Muscle layer of duodenum (tissue), 2 donors: Measurements from ENCODE around the gene OXCT2.
"Not testable (repeated sequence)": the region's sequence is repeated elsewhere in the genome, so short reads cannot be mapped to it uniquely, and the experiment has no call there.

Source experiments
- H3K27ac ChIP-seq: one replicate; pipeline ENCODE4 v1.7.0; 2013; ENCODE audit warnings: mild to moderate bottlenecking, low read length
- H3K27me3 ChIP-seq: one replicate; pipeline ENCODE4 v1.7.0; 2013; ENCODE audit warnings: low read depth, mild to moderate bottlenecking, control low read depth, low read length
- H3K36me3 ChIP-seq, 2 donors: one replicate each; pipeline ENCODE4 v1.7.0; 2013; ENCODE audit warnings: low read length in 2 of 2, control low read depth in 1 of 2, mild to moderate bottlenecking in 1 of 2; ENCODE audit not compliant: insufficient read depth in 2 of 2, control insufficient read depth in 1 of 2
- H3K4me1 ChIP-seq, 2 donors: one replicate each; pipeline ENCODE4 v1.7.0; 2013; ENCODE audit warnings: low read length in 2 of 2, mild to moderate bottlenecking in 2 of 2, control low read depth in 1 of 2, moderate library complexity in 1 of 2; ENCODE audit not compliant: insufficient read depth in 2 of 2, control insufficient read depth in 1 of 2
- H3K4me3 ChIP-seq, 2 donors: one replicate each; pipeline ENCODE4 v1.7.0; 2013; ENCODE audit warnings: low read length in 2 of 2, low read depth in 1 of 2, mild to moderate bottlenecking in 1 of 2
- H3K9me3 ChIP-seq, 2 donors: one replicate each; pipeline ENCODE4 v1.7.0; 2013; ENCODE audit warnings: low read length in 2 of 2, control low read depth in 1 of 2, mild to moderate bottlenecking in 1 of 2; ENCODE audit not compliant: control insufficient read depth in 1 of 2
- donor health status: healthy.

OXCT2 gene

DNA sequence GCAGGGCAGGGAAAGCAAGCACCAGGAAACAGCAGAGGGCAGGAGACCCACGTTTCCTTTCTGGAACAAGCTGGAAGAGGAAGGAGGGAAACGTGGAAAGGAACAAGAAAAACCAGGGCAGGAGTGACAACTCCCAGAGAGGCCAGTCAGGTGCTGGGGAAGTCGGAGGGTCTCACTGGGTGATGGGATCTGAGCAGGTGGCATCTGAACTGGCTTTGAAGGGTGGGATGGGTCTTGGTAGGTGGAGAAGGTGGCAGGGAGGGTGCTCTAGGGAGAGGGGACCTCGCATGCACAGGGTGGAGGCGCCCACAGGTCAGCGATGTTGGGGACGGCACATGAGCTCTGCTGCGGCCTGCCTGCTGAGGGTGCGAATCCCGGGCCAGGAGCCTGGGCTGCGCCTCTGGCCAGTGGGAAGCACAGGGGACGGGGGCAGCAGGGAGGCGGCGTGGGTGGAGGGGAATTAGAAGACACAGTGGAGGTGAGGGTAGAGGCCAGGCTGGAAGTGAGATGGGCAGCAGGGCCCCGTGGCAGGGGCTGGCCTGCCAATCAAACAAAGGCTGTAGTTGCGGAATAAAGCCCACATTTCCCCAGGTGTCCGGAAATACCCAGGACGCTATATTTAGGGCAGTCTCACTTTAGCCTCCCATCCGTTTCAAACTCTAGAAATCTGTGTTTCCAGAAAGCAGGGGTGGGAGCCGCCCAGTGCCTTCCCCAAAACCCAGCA is 4.7 kb upstream of the OXCT2 start:
- not testable (repeated sequence) for H3K9me3 ChIP-seq, H3K27ac ChIP-seq, H3K4me3 ChIP-seq, H3K27me3 ChIP-seq, H3K4me1 ChIP-seq, H3K36me3 ChIP-seq

DNA sequence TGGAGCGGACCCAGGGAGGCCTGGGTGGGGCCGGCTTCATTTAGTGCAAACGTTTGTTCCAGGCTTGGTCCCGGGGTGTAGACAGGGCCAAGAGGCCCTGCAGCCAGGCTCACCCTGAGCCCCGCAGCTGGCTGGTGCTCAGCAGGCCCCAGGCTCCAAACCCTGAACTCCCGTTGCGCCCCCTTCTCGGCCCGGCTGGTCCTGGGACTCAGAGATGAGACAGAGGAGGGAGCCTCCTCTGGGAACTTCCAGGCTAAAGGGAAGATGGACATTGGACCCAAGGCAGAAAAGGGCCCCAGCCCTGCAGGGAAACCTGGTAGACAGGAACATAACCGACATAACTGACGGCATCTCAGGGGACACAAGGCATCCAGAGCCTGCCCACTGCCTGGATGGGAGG is 4.0 kb upstream of the OXCT2 start:
- not testable (repeated sequence) for H3K4me1 ChIP-seq, H3K9me3 ChIP-seq, H3K27me3 ChIP-seq, H3K4me3 ChIP-seq, H3K36me3 ChIP-seq, H3K27ac ChIP-seq

DNA sequence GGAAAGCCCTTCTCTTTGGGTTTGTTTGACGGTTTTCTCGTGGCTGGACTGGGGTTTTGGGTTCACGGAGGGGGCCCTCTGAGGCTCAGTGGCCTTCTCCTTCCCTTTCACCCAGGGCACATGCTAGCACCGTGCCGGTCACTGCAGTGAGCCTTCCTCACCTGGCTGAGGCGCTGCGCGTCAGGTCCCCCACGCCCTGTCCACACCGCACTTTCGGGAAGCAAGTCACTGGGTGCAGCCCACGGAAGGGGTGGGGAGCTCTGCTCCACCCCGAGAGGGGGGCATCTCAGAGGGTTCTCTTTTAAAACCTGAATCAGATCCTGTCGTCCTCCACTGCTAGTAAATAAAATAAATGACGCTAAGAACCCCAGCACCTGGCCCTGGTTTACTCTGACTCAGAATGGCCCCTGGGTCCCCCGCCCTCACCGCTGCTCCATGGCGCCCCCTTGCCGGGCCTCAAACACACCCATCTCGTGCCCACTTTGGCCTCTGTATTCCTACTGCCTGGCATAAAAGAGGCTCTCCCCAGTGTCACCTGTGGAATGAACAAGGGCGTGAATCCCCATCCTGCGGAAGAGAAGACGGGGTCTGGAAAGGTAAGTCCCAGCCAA is 2.3 kb upstream of the OXCT2 start:
- not testable (repeated sequence) for H3K36me3 ChIP-seq, H3K4me3 ChIP-seq, H3K27ac ChIP-seq, H3K4me1 ChIP-seq, H3K27me3 ChIP-seq, H3K9me3 ChIP-seq

DNA sequence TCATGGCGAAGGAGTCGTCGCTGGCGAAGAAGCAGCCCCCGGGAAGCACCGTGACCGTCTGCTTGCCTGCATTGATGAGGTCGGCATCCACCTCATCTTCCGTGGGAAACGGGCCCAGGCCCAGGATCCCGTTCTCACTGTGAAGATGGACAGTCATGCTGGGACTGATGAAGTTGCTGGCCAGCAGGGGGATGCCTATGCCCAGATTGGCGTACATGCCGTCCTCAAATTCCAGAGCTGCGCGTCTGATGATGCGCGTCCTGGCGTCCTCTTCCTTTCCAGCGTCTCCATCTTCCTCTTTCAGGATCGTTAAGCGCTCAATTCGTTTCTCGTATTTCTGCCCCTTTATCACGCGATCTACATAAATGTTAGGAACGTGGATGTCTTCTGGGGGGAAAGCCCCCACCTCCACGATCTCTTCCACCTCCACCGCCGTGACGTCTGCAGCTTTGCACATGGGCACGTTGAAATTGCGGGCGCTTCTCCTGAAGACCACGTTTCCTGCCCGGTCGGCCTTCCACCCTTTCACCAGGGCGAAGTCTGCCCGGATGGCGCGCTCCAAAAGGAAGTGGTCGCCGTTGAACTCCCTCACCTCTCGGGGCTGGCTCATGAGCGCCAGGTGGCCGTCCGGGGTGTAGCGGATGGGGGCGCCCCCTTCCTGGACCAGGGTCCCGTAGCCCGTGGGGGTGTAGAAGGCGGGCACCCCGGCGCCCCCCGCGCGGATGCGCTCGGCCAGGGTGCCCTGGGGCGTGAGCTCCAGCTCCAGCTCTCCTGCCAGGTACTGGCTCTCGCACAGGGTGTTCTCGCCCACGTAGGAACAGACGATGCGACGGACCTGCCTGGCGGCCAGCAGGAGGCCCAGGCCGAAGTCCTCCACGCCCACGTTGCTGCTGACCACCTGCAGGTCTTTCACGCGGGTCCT is 787 bp downstream of the OXCT2 start:
- peak overlapping the region in 1 of 2 donors; percentile 19 for H3K4me3 ChIP-seq
- not testable (repeated sequence) for H3K27me3 ChIP-seq, H3K27ac ChIP-seq, H3K4me1 ChIP-seq, H3K9me3 ChIP-seq, H3K36me3 ChIP-seq

DNA sequence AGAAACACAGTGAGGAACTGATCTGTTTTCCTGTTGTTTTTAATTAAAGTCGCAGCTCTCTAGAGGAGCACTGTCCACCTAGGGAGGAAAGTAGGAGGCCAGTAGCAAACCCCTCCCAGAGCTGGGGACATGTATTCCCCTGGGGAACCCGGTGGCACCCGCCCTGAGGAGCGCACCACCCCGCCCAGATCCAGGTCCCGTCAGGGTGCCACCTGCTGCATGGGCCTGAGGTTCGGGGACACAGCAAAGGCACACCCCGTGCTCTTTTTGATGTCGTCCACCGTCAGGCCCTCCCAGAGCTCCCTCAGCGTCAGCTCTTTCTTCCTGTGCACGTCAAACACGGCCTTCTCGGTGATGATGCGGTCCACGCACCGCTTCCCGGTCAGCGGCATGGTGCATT is 1.6 kb downstream of the OXCT2 start:
- H3K27me3 ChIP-seq, H3K4me3 ChIP-seq, H3K27ac ChIP-seq, H3K9me3 ChIP-seq, H3K4me1 ChIP-seq, H3K36me3 ChIP-seq: not testable (repeated sequence)

DNA sequence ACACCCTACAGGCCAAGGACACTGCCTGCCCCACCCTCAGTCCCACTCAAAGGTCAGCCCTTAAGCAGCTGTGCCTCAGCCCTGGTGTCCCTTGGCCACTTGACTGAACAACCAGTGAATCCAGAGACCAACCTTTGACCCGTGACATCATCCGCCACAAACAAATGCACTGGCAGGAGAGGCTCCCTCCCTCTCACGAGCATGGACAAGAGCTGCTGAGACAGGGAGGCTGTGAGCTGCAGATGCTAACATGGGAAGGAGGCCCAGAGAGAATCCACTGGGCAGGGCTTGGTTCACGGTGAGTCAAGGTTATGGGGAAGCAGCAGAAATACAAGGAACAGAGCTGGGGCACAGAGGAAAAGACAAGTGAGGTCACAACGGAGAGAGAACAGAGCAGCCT is 4.7 kb downstream of the OXCT2 start:
- not testable (repeated sequence) for H3K4me1 ChIP-seq, H3K27me3 ChIP-seq, H3K36me3 ChIP-seq

DNA sequence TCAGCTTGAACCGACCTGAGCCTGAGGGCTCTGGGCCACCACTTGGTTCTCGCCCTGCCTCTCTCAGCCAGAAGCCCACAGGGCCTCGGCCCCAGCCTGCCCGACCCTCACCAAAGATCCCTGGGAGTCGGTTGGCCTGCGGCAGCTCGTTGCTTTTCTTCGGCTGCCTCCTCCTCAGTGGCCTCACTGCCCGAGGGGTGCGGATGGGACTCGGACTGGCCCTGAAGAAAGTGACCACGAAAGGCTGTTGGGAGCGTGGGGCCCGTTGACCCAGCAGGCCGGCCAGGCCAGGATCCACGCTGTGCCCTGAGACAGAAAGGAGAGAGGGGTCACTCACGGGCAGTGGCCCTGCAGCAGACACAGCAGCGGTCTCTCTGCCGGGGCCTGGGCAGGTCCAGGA is 6.6 kb downstream of the OXCT2 start:
- H3K9me3 ChIP-seq, H3K27ac ChIP-seq, H3K27me3 ChIP-seq, H3K4me1 ChIP-seq, H3K36me3 ChIP-seq, H3K4me3 ChIP-seq: not testable (repeated sequence)

More for the DNA sequence above, 4.7 kb downstream of the OXCT2 start:
- not testable (repeated sequence) for H3K27ac ChIP-seq, H3K4me3 ChIP-seq, H3K9me3 ChIP-seq

DNA sequence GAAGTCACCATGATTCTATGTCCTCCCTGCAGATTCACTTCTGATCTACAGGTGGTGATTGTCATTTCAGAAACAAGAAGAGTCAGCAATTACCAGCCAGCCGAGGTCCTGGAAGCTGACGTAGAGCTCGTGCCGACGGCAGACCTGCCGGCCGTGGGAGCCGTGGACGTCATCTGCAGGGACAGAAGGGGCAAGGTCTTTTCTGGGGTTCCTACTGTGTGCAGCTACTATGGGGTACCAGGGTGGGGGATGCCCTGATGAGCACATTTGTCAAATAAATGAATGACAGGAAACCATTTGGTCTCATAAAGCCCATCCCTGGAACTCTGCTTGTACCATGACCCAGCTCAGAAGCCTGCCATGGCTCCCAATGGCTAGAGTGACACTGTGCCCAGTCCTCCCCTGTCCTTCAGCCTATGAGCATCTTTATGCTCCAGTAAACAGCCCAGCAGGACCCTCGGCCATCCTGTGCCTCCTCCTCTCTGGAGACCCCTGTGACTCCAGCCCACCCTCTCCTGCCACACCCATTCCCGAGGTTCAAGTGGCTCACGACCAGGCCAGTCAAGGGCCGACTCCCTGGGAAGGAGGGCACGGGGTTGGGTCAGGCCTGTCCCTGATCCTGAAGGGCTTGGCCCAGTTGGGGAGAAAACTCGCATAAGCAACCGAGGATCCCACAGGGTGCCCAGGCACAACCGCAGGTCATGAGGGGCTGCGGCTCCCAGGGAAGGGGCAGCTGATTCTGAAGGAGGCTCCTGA is 7.4 kb downstream of the OXCT2 start:
- H3K36me3 ChIP-seq: peaks cover 7 to 10% of the 10 kb centered on the region in 2 donors
- H3K27ac ChIP-seq, H3K9me3 ChIP-seq, H3K4me1 ChIP-seq, H3K4me3 ChIP-seq, H3K27me3 ChIP-seq: not testable (repeated sequence)

DNA sequence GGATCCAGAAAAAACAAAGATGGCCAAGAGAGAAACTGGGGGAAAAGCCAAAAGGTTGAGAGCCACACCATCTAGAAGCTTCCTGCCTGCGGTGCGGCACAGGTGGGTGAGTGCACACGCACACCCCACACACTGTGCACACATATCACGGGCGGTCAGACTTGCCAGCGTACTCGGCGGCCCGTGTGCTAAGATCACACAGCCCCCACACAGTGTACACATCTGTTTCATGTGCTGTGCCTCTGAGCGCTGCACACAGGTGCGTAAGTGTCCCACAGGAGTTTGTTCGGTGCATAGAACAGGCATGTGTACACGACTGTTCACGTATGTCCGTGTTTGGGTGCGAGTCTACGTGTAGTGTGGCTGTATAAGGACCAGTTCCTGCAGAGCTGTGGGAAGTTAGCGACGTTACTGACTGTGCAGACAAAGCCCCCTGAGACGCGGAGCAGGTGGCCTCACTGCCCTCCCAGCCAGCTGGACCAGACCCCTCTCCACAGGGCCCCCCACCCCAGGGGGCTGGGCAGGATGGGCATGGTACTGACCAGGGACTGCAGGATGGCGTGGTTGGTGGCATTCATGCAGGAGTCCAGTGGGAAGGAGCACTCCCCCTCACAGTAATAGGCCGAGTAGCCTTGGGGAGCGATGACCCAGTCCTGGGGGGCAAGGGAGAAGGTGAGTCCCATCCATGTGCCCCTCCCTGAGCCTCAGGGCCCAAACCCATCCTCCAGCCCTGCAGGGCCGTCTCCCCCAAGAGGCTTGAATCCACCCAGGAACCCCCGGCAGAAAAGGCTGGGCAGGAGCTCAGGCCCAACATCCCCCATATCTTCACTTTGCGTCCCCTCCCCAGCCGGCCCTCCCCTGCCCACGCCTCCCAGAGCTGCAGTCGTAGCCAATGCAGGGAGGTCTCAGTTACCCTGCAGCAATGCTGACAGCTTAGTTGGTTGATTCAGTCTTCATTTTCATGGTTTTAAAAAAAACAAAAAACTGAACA is 8.3 kb downstream of the OXCT2 start:
- H3K27me3 ChIP-seq: no peaks in the 10 kb centered on the region
- H3K27ac ChIP-seq: no peak overlapping the region
- no peaks in the 10 kb centered on the region for H3K4me1 ChIP-seq
- no peaks in the 10 kb centered on the region for H3K9me3 ChIP-seq
- H3K36me3 ChIP-seq: peaks cover 14 to 16% of the 10 kb centered on the region in 2 donors
- H3K4me3 ChIP-seq: no peak overlapping the region

DNA sequence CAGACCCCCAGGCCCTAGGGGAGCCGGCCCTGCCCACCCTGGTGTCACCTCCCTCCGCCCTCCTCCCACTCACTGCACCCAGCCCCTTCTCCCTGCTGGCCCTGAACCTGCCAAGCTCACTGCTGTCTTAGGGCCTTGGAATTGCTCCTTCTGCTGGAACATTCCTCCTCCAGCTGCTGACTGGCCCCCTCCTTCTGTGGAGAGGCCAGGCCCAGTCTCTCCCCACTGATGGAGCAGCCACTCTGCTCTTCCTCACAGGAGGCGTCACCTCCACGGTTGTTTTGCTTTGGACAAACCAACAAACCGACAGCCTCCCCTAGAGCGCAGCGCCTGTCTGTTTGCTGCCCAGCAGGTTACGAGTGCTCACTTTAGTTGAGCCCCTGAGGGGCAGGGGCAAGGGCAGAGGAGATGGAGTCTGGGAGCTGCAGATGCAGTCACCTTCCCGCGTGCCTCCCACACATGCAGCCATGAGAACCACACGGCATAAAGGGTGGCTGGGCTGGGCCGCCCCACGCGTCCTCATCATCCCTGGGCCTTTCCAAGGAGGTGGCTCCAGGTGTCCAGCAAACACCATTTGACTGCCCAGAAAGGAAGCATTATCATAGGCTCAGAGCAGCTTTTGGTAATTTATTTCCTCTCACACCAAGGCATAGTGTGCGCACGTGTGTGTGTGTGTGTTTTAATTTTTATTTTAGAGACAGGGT is 9.4 kb downstream of the OXCT2 start:
- no peak overlapping the region for H3K27ac ChIP-seq
- H3K4me1 ChIP-seq: no peaks in the 10 kb centered on the region
- H3K9me3 ChIP-seq: no peaks in the 10 kb centered on the region
- H3K36me3 ChIP-seq: peaks cover 14 to 26% of the 10 kb centered on the region in 2 donors
- no peak overlapping the region for H3K4me3 ChIP-seq
- H3K27me3 ChIP-seq: no peaks in the 10 kb centered on the region
